GM12872 (cell line): ENCODE data around the gene B3GALT2.

Source experiments
- TF ChIP-seq, protein P1 (sequence below): IDR thresholded peaks from 3 replicates; pipeline ENCODE4 v1.5.1; 2011; ENCODE audit warnings: low read depth, mild to moderate bottlenecking, low read length, moderate library complexity; ENCODE audit not compliant: insufficient read depth

The B3GALT2 gene

DNA sequence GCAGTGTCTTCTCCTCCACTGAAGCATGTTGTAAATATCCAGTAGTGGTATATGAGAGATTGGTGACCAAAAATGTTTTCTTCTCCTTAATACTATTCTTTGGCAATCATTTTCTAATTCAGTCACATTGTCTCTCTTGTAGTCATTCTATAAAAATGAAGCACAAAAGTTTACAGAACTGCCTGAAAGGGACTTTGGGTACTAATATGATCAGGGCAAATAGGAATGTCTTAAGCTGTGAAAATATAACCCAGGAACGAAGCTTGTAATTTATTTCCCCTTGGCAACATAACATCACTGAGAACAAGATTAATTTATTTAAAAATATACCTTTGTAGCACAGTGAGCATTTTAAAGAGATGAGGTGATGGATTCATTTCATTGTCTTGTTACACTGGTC lies 4.9 kb downstream of the B3GALT2 start:
- TF ChIP-seq, protein P1, sequence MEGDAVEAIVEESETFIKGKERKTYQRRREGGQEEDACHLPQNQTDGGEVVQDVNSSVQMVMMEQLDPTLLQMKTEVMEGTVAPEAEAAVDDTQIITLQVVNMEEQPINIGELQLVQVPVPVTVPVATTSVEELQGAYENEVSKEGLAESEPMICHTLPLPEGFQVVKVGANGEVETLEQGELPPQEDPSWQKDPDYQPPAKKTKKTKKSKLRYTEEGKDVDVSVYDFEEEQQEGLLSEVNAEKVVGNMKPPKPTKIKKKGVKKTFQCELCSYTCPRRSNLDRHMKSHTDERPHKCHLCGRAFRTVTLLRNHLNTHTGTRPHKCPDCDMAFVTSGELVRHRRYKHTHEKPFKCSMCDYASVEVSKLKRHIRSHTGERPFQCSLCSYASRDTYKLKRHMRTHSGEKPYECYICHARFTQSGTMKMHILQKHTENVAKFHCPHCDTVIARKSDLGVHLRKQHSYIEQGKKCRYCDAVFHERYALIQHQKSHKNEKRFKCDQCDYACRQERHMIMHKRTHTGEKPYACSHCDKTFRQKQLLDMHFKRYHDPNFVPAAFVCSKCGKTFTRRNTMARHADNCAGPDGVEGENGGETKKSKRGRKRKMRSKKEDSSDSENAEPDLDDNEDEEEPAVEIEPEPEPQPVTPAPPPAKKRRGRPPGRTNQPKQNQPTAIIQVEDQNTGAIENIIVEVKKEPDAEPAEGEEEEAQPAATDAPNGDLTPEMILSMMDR, result no peak

DNA sequence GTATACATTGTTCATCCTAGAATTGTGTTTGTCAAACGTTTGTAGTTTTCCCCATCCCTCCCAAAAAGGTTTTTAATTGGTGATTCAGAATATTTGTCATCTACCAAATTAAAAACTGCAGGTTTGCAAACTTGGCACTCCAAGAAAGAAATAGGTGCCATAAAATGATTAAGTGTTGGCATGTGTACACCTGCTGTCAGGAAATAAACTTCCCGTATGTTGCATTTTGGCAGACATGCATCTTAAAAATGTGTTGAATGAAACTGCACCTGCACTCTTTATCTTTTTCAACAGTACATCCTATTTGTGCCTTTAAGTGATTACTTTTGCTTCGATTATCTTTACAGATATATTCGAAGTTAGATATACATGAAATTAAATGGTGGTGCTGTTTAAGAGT lies 7.3 kb downstream of the B3GALT2 start:
- TF ChIP-seq, protein P1, result no peak

DNA sequence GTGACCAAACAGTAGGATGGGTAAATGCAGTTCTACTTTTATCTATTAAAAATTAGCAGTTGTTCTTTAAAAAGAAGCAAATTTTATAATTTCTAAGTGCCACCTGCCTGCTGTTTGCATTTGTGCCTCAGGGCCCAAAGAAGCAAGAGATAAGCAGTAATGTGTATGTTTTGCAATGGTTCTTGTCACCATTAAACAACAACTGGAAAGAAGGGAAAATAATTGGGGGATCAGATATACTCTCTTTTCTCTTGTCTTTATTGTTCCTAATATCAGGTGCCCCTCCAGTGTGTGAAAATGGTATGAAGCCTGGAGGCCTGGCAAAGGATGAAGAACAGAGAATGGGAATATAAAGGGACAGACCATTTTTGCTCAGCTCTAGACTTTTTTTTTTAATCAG lies 9.6 kb downstream of the B3GALT2 start:
- TF ChIP-seq, protein P1, result no peak

DNA sequence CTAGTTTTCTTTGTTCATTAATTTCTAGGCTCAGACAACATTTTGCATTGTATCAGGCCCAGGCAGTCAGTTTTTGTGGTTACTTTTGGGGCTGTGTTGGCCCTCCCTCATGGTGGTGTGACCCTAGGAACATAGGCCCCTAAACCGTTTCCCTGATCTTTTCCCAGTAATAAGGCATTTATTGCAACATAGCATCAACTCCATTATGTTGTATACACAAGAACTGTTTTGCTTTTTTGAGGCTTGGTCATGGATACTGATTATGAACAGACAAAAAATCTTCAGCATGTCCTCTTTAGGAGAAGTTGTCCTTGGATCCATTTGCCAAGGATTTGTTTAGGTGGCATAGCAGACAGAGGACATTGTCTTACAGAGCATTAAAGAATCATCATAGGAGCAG lies 10.3 kb downstream of the B3GALT2 start:
- TF ChIP-seq, protein P1, result no peak

DNA sequence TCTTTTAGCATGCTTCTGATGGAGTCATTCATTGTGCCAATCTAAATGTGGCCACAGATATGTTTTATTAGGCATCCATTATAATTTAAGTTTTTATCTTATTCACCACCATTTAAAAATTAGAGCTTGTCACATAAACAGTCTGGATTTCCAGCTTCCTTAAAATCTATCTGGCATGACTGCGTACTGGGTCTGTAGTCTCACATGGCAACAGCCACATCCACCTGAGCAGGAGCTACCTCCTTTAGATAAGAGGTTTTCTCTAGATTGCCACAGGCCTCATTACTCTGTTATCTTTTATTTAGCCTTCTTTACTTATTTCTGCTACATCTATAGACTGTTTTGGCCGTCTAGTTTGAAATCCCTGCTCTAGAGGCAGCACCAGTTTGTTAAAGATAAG lies 29.1 kb downstream of the B3GALT2 start:
- TF ChIP-seq, protein P1, result no peak

DNA sequence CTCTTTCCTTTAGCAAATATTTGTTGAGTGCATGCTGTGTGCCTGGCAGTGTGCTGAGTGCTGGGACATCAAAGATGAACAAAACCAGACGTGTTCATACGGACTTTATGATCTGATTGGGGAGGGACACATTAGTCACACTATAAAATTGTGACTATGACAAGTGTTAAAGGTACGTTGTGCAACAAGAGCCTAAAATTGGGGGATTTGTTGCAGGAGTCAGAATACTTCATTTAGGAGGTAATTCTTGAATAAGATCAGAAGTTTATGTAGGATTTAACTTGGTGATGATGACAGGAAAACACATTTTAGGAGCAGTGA lies 29.6 kb downstream of the B3GALT2 start:
- TF ChIP-seq, protein P1, result no peak

DNA sequence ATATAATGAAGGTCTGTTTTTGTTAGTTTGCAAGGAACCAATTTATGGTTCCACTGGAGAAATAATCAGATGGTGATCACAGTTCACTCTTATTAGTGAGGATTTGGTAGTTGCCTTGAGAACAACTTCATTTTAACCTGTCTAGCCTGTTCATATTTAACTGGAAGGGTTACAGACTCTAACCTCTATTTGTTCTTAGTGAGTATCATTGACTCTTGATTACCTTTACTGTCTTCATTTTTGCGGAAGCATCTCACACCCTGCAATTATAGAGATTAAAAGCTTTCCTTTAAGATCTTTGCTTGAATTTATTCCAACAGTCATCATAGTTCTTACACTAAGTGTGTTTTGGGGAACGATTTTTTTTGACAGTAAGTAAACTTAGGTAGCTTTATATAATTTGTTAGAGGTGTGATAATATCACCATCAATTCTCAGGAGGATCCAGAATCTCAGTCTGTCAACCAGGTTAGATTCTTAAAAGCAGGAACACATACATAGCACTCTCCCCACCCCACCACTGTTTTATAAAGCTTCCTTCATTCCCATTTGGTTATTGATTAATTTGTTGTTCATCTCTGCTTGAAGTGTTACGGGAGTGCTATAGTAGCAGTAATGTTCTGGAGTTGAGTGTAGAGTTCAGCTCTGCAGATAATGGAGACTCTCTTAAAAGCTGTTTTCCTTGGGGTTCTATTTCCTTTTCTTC lies 30.1 kb downstream of the B3GALT2 start:
- TF ChIP-seq, protein P1, result no peak
